ENCODE measurements around the gene ITPR1.

The ITPR1 gene

GRCh38 chr3:4509983-4510755, 17.0 kb downstream of the ITPR1 start:
- no peak for DNase-seq

GRCh38 chr3:4511491-4512262, 18.5 kb downstream of the ITPR1 start:
- no peak for DNase-seq

- DNase-seq, result no peak
These were observed 19.9 kb downstream of the ITPR1 start for GRCh38 chr3:4512895-4513616.

- no peak for DNase-seq
These were observed 21.2 kb downstream of the ITPR1 start for GRCh38 chr3:4514321-4514720.

GRCh38 chr3:4514916-4515315, 21.8 kb downstream of the ITPR1 start:
- no peak for DNase-seq

GRCh38 chr3:4515916-4516579, 22.9 kb downstream of the ITPR1 start:
- DNase-seq, result no peak

- DNase-seq, result no peak
These were observed 23.9 kb downstream of the ITPR1 start for GRCh38 chr3:4517093-4517492.

- no peak for DNase-seq
These were observed 24.6 kb downstream of the ITPR1 start for GRCh38 chr3:4517643-4518311.

- DNase-seq, result no peak
These were observed 27.1 kb downstream of the ITPR1 start for GRCh38 chr3:4520033-4520816.

GRCh38 chr3:4522947-4523346, 29.8 kb downstream of the ITPR1 start:
- no peak for DNase-seq

- peak; percentile 48 for DNase-seq
These were observed 30.9 kb downstream of the ITPR1 start for GRCh38 chr3:4523710-4524698.

- no peak for DNase-seq
These were observed 32.5 kb downstream of the ITPR1 start for GRCh38 chr3:4525560-4526223.

GRCh38 chr3:4528320-4528719, 35.2 kb downstream of the ITPR1 start:
- no peak for DNase-seq

- DNase-seq, result no peak
These were observed 35.9 kb downstream of the ITPR1 start for GRCh38 chr3:4528819-4529600.

GRCh38 chr3:4529876-4530588, 36.9 kb downstream of the ITPR1 start:
- DNase-seq, result no peak

GRCh38 chr3:4531478-4532025, 38.4 kb downstream of the ITPR1 start:
- no peak for DNase-seq

- DNase-seq, result no peak
These were observed 39.5 kb downstream of the ITPR1 start for GRCh38 chr3:4532535-4533112.

Measured in fibroblast of skin of abdomen (primary cell).